NOMO-1 treated with dmso at 0.1 percent for 144 hours (cell line): ENCODE results near the gene PLEKHD1.
"Not testable (repeated sequence)": the region's sequence is repeated elsewhere in the genome, so short reads cannot be mapped to it uniquely, and the experiment has no call there.

ENCODE experiments used
- DNase-seq: peaks from one replicate; lab custom pipeline; 2025; ENCODE audit not compliant: unreplicated experiment; lab: John Stamatoyannopoulos, UW

Gene PLEKHD1

GRCh38 chr14:69484444-69485314, at the start of gene PLEKHD1:
Gene PLEKHD1 (plus strand): TSS chr14:69484728. CDS start chr14:69484966, 238 bp downstream.
- DNase-seq = no peak

GRCh38 chr14:69439521-69440270, 44.8 kb upstream of the PLEKHD1 start:
- DNase-seq = no peak

- no peak for DNase-seq
These were observed 42.6 kb upstream of the PLEKHD1 start for GRCh38 chr14:69441948-69442347.

GRCh38 chr14:69443296-69443805, 41.2 kb upstream of the PLEKHD1 start:
- no peak for DNase-seq

GRCh38 chr14:69449216-69449615, 35.3 kb upstream of the PLEKHD1 start:
- no peak for DNase-seq

GRCh38 chr14:69451941-69452340, 32.6 kb upstream of the PLEKHD1 start:
- no peak for DNase-seq

GRCh38 chr14:69458350-69458749, 26.2 kb upstream of the PLEKHD1 start:
- no peak for DNase-seq

- no peak for DNase-seq
These were observed 25.4 kb upstream of the PLEKHD1 start for GRCh38 chr14:69459122-69459521.

- peak; percentile 53 for DNase-seq
These were observed 24.3 kb upstream of the PLEKHD1 start for GRCh38 chr14:69460093-69460701.

- no peak for DNase-seq
These were observed 20.1 kb upstream of the PLEKHD1 start for GRCh38 chr14:69464379-69464778.

- no peak for DNase-seq
These were observed 19.7 kb upstream of the PLEKHD1 start for GRCh38 chr14:69464829-69465228.

- DNase-seq = no peak
These were observed 15.6 kb upstream of the PLEKHD1 start for GRCh38 chr14:69468949-69469348.

GRCh38 chr14:69471436-69471835, 13.1 kb upstream of the PLEKHD1 start:
- no peak for DNase-seq

- DNase-seq = no peak
These were observed 12.6 kb upstream of the PLEKHD1 start for GRCh38 chr14:69471916-69472315.

- no peak for DNase-seq
These were observed 11.3 kb upstream of the PLEKHD1 start for GRCh38 chr14:69473260-69473659.

- DNase-seq = no peak
These were observed 10.6 kb upstream of the PLEKHD1 start for GRCh38 chr14:69473946-69474345.

GRCh38 chr14:69475194-69475818, 9.2 kb upstream of the PLEKHD1 start:
- DNase-seq = no peak

- not testable (repeated sequence) for DNase-seq
These were observed 7.6 kb upstream of the PLEKHD1 start for GRCh38 chr14:69476824-69477450.

GRCh38 chr14:69478055-69478454, 6.5 kb upstream of the PLEKHD1 start:
- not testable (repeated sequence) for DNase-seq

GRCh38 chr14:69479696-69480095, 4.8 kb upstream of the PLEKHD1 start:
- no peak for DNase-seq

GRCh38 chr14:69480136-69480535, 4.4 kb upstream of the PLEKHD1 start:
- no peak for DNase-seq
